ENCODE measurements around the gene TRAPPC6A. TPM values are rescaled to one million over a fixed set of nuclear protein-coding genes. Genes with fewer than 3 reads are reported as not detected.
A peak's percentile ranks its signal among the peaks of the same experiment; 100 is the strongest.

The TRAPPC6A gene
- total and polyA plus RNA-seq, 2 of the 13 experiments (the other 11 are each of a cell fraction or from before 2014, with no cell fraction given): 6.5 to 21.0 TPM

DNA sequence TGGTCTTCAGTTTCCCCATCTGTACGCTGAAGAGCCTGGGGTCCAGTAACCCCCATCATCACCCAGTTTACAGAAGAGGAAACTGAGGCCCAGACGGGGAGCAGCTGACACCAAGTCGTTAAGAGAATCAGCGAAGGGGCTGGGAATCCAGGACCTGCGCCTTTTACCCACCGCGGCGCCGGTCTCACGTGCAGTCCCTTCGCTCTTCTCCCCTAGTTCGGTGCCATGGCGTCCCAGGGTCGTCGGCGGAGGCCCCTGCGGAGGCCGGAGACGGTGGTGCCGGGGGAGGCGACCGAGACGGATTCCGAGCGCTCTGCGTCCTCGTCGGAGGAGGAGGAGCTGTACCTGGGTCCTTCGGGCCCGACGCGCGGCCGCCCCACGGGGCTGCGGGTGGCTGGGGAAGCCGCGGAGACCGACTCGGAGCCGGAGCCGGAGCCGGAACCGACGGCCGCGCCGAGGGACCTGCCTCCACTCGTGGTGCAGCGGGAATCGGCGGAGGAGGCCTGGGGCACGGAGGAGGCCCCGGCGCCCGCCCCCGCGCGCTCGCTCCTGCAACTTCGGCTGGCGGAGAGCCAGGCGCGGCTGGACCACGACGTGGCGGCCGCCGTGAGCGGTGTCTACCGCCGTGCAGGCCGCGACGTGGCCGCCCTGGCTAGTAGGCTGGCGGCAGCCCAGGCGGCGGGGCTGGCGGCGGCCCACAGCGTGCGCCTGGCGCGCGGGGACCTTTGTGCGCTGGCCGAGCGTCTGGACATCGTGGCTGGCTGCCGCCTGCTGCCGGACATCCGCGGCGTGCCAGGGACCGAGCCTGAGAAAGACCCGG is 1.2 kb upstream of the TRAPPC6A start (continued):
- TF ChIP-seq, protein P1, sequence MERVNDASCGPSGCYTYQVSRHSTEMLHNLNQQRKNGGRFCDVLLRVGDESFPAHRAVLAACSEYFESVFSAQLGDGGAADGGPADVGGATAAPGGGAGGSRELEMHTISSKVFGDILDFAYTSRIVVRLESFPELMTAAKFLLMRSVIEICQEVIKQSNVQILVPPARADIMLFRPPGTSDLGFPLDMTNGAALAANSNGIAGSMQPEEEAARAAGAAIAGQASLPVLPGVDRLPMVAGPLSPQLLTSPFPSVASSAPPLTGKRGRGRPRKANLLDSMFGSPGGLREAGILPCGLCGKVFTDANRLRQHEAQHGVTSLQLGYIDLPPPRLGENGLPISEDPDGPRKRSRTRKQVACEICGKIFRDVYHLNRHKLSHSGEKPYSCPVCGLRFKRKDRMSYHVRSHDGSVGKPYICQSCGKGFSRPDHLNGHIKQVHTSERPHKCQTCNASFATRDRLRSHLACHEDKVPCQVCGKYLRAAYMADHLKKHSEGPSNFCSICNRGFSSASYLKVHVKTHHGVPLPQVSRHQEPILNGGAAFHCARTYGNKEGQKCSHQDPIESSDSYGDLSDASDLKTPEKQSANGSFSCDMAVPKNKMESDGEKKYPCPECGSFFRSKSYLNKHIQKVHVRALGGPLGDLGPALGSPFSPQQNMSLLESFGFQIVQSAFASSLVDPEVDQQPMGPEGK (CRISPR knock-in tag; IDR thresholded peaks at IDR 0.05): peak; percentile 28; the same call in 1 of the 2 replicates
- TF ChIP-seq, protein P2, sequence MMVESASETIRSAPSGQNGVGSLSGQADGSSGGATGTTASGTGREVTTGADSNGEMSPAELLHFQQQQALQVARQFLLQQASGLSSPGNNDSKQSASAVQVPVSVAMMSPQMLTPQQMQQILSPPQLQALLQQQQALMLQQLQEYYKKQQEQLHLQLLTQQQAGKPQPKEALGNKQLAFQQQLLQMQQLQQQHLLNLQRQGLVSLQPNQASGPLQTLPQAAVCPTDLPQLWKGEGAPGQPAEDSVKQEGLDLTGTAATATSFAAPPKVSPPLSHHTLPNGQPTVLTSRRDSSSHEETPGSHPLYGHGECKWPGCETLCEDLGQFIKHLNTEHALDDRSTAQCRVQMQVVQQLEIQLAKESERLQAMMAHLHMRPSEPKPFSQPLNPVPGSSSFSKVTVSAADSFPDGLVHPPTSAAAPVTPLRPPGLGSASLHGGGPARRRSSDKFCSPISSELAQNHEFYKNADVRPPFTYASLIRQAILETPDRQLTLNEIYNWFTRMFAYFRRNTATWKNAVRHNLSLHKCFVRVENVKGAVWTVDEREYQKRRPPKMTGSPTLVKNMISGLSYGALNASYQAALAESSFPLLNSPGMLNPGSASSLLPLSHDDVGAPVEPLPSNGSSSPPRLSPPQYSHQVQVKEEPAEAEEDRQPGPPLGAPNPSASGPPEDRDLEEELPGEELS (CRISPR knock-in tag; IDR thresholded peaks at IDR 0.05): peak; percentile 23; the same call in 1 of the 2 replicates
- TF ChIP-seq, protein P3, sequence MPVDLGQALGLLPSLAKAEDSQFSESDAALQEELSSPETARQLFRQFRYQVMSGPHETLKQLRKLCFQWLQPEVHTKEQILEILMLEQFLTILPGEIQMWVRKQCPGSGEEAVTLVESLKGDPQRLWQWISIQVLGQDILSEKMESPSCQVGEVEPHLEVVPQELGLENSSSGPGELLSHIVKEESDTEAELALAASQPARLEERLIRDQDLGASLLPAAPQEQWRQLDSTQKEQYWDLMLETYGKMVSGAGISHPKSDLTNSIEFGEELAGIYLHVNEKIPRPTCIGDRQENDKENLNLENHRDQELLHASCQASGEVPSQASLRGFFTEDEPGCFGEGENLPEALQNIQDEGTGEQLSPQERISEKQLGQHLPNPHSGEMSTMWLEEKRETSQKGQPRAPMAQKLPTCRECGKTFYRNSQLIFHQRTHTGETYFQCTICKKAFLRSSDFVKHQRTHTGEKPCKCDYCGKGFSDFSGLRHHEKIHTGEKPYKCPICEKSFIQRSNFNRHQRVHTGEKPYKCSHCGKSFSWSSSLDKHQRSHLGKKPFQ (CRISPR knock-in tag; IDR thresholded peaks at IDR 0.05; ENCODE audit: insufficient replicate concordance): no peak
- TF ChIP-seq EP300 (IDR thresholded peaks at IDR 0.05; ENCODE audit: low read depth in 2 of 2, low read length in 2 of 2) (no peak), EP300 (CRISPR knock-in tag; IDR thresholded peaks at IDR 0.05; ENCODE audit: borderline replicate concordance) (no peak), MTA1 (CRISPR knock-in tag; IDR thresholded peaks at IDR 0.05; ENCODE audit: borderline replicate concordance) (no peak), ZNF446 (CRISPR knock-in tag; IDR thresholded peaks at IDR 0.05) (no peak), ZNF547 (CRISPR knock-in tag; IDR thresholded peaks at IDR 0.05) (peak; percentile 2; the same call in 1 of the 2 replicates), ZNF83 (CRISPR knock-in tag; IDR thresholded peaks at IDR 0.05; ENCODE audit: borderline replicate concordance) (0 out of 2 replicates have a peak, but pooled peaks have one; percentile 28), ZNF713 (CRISPR knock-in tag; IDR thresholded peaks at IDR 0.05) (0 out of 2 replicates have a peak, but pooled peaks have one; percentile 72), FOXK2 (IDR thresholded peaks at IDR 0.05) (no peak), EED (CRISPR knock-in tag; IDR thresholded peaks at IDR 0.05) (no peak), ZNF484 (CRISPR knock-in tag; IDR thresholded peaks at IDR 0.05; ENCODE audit: borderline replicate concordance, low read depth) (no peak), EZH2 (conservative IDR thresholded peaks at IDR 0.05; ENCODE audit: low read depth, low read length) (no peak), KLF9 (CRISPR knock-in tag; IDR thresholded peaks at IDR 0.05; ENCODE audit: low read depth) (no peak), SRSF9 (IDR thresholded peaks at IDR 0.05; ENCODE audit: borderline replicate concordance, insufficient read depth, low read depth, low read length, poor library complexity, severe bottlenecking) (no peak), ZNF143 (CRISPR knock-in tag; IDR thresholded peaks at IDR 0.05) (0 out of 2 replicates have a peak, but pooled peaks have one; percentile 15), ZNF274 (CRISPR knock-in tag; IDR thresholded peaks at IDR 0.05) (no peak), FLYWCH1 (CRISPR knock-in tag; IDR thresholded peaks at IDR 0.05) (no peak)
- TF ChIP-seq, protein P4, sequence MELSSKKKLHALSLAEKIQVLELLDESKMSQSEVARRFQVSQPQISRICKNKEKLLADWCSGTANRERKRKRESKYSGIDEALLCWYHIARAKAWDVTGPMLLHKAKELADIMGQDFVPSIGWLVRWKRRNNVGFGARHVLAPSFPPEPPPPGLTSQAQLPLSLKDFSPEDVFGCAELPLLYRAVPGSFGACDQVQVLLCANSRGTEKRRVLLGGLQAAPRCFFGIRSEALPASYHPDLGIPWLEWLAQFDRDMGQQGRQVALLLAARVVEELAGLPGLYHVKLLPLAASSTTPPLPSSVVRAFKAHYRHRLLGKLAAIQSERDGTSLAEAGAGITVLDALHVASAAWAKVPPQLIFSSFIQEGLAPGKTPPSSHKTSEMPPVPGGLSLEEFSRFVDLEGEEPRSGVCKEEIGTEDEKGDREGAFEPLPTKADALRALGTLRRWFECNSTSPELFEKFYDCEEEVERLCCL (CRISPR knock-in tag; IDR thresholded peaks at IDR 0.05; ENCODE audit: borderline replicate concordance): no peak
- TF ChIP-seq, protein P5, sequence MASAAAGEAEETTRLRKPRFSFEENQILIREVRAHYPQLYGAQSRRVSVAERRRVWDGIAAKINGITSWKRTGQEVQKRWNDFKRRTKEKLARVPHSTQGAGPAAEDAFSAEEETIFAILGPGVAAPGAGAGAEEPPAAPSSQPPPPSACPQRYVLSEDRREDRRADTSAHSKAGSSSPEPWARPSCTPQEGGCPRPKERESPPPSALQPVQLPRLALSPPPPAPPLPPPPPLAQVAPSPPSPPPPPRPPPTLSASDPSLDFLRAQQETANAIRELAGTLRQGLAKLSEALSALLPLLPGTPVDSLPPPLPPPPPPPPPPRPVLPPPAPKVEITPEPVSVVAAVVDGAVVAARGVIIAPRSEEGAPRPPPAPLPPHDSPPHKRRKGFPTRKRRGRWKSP (CRISPR knock-in tag; IDR thresholded peaks at IDR 0.05): no peak

Measured in HepG2 (cell line).